Measurements from ENCODE around the gene RALGPS1. TPM values are rescaled to one million over a fixed set of nuclear protein-coding genes. Genes with fewer than 3 reads are reported as not detected.

Gene RALGPS1
- polyA plus RNA-seq, 1 of the 3 experiments (the other 2 are of a cell fraction): 3.9 TPM

DNA sequence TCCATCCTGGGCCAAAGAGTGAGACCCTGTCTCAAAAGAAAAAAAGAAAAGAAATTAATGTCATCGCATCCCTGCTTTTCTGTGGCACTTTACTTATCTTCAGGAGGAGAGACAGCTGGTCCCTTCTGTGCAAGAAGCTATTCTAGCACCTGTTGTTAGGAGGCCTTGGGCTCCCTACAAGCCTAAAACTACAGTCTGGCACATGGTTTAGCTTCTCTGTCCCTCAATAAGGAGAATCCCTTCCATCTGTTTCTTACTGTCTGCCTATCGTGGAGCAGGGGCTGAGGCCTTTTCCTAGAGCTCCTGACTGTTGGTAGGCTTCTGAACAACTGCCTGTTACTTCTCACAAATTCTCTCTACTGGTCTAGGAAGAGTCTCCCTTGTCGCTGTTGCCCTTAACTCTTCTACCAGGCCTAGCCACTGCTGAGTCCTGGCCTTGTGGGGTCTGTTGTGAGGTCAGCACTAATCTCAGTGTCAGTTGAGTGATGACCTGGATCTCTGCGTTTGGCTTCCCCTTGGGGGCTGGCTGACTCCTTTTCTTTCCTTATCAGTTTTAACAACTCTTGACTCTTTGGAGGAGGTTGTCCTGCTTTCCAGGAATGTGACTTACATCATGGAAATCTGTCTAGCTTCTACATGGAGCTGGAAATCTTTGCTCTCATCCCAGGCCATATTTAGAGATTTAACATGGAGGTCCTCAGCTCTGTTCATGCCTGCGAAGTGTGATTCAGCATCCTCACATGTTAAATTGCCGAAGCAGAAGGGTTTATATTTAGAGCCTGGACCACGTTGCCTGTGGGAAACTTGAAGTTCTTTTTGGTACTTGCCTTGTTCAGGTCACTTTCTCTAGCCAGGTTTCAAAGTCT lies 344.3 kb downstream of the RALGPS1 start:
- no peaks in the 10 kb centered on the region for H3K9me3 ChIP-seq
- no peak overlapping the region for H3K27ac ChIP-seq (ENCODE audit: low read depth in 2 of 2, low read length in 1 of 2)

More for the DNA sequence above, 344.3 kb downstream of the RALGPS1 start:
- no peak overlapping the region for H3K4me3 ChIP-seq (ENCODE audit: low read depth in 2 of 2, low read length in 1 of 2)
- no peaks in the 10 kb centered on the region for H3K79me2 ChIP-seq (ENCODE audit: insufficient read depth)
- H3K9me2 ChIP-seq: no peaks in the 10 kb centered on the region
- TF ChIP-seq, protein P1, sequence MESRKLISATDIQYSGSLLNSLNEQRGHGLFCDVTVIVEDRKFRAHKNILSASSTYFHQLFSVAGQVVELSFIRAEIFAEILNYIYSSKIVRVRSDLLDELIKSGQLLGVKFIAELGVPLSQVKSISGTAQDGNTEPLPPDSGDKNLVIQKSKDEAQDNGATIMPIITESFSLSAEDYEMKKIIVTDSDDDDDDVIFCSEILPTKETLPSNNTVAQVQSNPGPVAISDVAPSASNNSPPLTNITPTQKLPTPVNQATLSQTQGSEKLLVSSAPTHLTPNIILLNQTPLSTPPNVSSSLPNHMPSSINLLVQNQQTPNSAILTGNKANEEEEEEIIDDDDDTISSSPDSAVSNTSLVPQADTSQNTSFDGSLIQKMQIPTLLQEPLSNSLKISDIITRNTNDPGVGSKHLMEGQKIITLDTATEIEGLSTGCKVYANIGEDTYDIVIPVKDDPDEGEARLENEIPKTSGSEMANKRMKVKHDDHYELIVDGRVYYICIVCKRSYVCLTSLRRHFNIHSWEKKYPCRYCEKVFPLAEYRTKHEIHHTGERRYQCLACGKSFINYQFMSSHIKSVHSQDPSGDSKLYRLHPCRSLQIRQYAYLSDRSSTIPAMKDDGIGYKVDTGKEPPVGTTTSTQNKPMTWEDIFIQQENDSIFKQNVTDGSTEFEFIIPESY (IDR thresholded peaks at IDR 0.05; ENCODE audit: borderline replicate concordance, low read depth): no peak
- TF ChIP-seq FOXJ3 (CRISPR knock-in tag; IDR thresholded peaks at IDR 0.05) (no peak), TAF1 (IDR thresholded peaks at IDR 0.05; ENCODE audit: borderline replicate concordance, low read depth, low read length) (no peak), YY1 (IDR thresholded peaks at IDR 0.05; ENCODE audit: low read depth) (no peak), ELF1 (IDR thresholded peaks at IDR 0.05) (no peak), MXI1 (IDR thresholded peaks at IDR 0.05; ENCODE audit: low read depth, low read length) (no peak), NFIC (IDR thresholded peaks at IDR 0.05; ENCODE audit: borderline replicate concordance) (no peak), EP300 (IDR thresholded peaks at IDR 0.05; ENCODE audit: borderline replicate concordance in 1 of 2, low read depth in 1 of 2, low read length in 1 of 2) (no peak), SIN3A (IDR thresholded peaks at IDR 0.05; ENCODE audit: borderline replicate concordance, low read depth, low read length) (no peak), RXRA (IDR thresholded peaks at IDR 0.05; ENCODE audit: borderline replicate concordance, low read depth) (no peak), EZH2phosphoT487 (IDR thresholded peaks at IDR 0.05; ENCODE audit: borderline replicate concordance, low read depth) (no peak), CHD2 (IDR thresholded peaks at IDR 0.05; ENCODE audit: low read length, partially characterized antibody) (no peak), GATA2 (CRISPR knock-in tag; IDR thresholded peaks at IDR 0.05) (no peak)
- TF ChIP-seq, protein P2, sequence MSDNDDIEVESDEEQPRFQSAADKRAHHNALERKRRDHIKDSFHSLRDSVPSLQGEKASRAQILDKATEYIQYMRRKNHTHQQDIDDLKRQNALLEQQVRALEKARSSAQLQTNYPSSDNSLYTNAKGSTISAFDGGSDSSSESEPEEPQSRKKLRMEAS (IDR thresholded peaks at IDR 0.05; ENCODE audit: low read depth): no peak
- TF ChIP-seq, protein P3, sequence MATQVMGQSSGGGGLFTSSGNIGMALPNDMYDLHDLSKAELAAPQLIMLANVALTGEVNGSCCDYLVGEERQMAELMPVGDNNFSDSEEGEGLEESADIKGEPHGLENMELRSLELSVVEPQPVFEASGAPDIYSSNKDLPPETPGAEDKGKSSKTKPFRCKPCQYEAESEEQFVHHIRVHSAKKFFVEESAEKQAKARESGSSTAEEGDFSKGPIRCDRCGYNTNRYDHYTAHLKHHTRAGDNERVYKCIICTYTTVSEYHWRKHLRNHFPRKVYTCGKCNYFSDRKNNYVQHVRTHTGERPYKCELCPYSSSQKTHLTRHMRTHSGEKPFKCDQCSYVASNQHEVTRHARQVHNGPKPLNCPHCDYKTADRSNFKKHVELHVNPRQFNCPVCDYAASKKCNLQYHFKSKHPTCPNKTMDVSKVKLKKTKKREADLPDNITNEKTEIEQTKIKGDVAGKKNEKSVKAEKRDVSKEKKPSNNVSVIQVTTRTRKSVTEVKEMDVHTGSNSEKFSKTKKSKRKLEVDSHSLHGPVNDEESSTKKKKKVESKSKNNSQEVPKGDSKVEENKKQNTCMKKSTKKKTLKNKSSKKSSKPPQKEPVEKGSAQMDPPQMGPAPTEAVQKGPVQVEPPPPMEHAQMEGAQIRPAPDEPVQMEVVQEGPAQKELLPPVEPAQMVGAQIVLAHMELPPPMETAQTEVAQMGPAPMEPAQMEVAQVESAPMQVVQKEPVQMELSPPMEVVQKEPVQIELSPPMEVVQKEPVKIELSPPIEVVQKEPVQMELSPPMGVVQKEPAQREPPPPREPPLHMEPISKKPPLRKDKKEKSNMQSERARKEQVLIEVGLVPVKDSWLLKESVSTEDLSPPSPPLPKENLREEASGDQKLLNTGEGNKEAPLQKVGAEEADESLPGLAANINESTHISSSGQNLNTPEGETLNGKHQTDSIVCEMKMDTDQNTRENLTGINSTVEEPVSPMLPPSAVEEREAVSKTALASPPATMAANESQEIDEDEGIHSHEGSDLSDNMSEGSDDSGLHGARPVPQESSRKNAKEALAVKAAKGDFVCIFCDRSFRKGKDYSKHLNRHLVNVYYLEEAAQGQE (IDR thresholded peaks at IDR 0.05; ENCODE audit: low read depth, low read length): no peak
- TF ChIP-seq, protein P4, sequence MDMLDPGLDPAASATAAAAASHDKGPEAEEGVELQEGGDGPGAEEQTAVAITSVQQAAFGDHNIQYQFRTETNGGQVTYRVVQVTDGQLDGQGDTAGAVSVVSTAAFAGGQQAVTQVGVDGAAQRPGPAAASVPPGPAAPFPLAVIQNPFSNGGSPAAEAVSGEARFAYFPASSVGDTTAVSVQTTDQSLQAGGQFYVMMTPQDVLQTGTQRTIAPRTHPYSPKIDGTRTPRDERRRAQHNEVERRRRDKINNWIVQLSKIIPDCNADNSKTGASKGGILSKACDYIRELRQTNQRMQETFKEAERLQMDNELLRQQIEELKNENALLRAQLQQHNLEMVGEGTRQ (IDR thresholded peaks at IDR 0.05; ENCODE audit: borderline replicate concordance, low read depth, low read length): no peak
- TF ChIP-seq, protein P5, sequence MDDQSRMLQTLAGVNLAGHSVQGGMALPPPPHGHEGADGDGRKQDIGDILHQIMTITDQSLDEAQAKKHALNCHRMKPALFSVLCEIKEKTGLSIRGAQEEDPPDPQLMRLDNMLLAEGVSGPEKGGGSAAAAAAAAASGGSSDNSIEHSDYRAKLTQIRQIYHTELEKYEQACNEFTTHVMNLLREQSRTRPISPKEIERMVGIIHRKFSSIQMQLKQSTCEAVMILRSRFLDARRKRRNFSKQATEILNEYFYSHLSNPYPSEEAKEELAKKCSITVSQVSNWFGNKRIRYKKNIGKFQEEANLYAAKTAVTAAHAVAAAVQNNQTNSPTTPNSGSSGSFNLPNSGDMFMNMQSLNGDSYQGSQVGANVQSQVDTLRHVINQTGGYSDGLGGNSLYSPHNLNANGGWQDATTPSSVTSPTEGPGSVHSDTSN (IDR thresholded peaks at IDR 0.05): no peak
- TF ChIP-seq, protein P6, sequence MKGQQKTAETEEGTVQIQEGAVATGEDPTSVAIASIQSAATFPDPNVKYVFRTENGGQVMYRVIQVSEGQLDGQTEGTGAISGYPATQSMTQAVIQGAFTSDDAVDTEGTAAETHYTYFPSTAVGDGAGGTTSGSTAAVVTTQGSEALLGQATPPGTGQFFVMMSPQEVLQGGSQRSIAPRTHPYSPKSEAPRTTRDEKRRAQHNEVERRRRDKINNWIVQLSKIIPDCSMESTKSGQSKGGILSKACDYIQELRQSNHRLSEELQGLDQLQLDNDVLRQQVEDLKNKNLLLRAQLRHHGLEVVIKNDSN (IDR thresholded peaks at IDR 0.05; ENCODE audit: borderline replicate concordance, low read depth): no peak
- 88% methylated on average over 7 of the region's 7 CpGs for WGBS (ENCODE audit: low lambda C conversion rate)
- H3F3A ChIP-seq (replicated peaks; ENCODE audit: insufficient read depth): no peaks in the 10 kb centered on the region
- no peaks in the 10 kb centered on the region for H3K27me3 ChIP-seq (ENCODE audit: insufficient read depth)
- no peaks in the 10 kb centered on the region for H3K36me3 ChIP-seq (replicated peaks in 1 of 2; ENCODE audit: control insufficient read depth in 1 of 2, insufficient read depth in 2 of 2, low read length in 1 of 2)
- CTCF ChIA-PET: interaction anchor here (1.4 kb wide), 1 partner anchor 12 kb away, joined by 3 read pairs; no protein-coding TSS in a partner anchor
- no peak overlapping the region for H3K9ac ChIP-seq
- H3K4me1 ChIP-seq (ENCODE audit: control insufficient read depth in 1 of 2, insufficient read depth in 2 of 2, low read depth in 1 of 2, low read length in 1 of 2): peaks cover 2 to 19% of the 10 kb centered on the region in 2 experiments; a peak in 3 of 4 replicates
- H4K20me1 ChIP-seq (ENCODE audit: insufficient read depth): no peaks in the 10 kb centered on the region
- POLR2A ChIA-PET: no interaction called here
- H2AFZ ChIP-seq (ENCODE audit: low read depth): no peak overlapping the region
- no peak for DNase-seq
- H3K4me2 ChIP-seq: no peak overlapping the region
